Measurements from ENCODE around the gene PRR23C.

Gene PRR23C

DNA sequence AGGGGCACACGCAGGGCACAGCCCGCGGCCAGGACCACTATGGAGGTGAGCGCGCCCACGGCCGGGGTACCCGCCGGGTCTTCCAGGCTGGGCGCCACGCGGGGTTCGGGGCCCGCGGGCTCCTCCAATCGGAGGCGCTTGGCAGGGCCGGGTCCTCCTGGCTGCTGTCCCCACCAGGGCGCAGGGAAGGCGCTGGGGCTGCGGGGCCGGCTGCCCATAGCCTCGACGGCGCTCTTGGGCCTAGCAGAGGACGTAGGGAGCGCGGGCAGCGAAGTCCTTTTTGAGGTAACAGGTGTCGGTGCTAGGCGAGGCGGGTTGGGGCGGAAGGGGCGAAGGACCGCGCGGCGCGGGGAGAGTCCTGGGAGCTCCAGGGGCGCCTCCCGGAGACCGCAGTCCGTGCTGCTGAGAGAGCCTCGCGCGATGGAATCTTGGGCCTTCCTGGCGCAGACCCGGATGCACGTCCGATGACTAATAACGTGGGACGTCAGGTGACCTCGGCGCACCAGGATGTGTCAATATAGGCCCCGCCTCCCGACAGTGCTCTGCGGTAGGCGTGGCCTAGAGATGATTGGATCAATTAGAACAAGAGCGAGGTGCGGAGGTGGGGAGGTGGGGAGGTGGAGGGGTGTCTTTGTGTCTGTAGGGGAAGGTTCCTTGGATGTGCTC is 38.5 kb downstream of the PRR23C start, which contains the start of gene PRR23A:
Gene PRR23A (minus strand): TSS at position 218 of the 666 bp plus-strand sequence. CDS start 0 bp downstream, at position 218.
- DNase-seq, result no peak
- H3K27me3 ChIP-seq (ENCODE audit: insufficient read depth, low read depth, severe bottlenecking), result no peaks in the 10 kb centered on the region
- TF ChIP-seq, protein P1, sequence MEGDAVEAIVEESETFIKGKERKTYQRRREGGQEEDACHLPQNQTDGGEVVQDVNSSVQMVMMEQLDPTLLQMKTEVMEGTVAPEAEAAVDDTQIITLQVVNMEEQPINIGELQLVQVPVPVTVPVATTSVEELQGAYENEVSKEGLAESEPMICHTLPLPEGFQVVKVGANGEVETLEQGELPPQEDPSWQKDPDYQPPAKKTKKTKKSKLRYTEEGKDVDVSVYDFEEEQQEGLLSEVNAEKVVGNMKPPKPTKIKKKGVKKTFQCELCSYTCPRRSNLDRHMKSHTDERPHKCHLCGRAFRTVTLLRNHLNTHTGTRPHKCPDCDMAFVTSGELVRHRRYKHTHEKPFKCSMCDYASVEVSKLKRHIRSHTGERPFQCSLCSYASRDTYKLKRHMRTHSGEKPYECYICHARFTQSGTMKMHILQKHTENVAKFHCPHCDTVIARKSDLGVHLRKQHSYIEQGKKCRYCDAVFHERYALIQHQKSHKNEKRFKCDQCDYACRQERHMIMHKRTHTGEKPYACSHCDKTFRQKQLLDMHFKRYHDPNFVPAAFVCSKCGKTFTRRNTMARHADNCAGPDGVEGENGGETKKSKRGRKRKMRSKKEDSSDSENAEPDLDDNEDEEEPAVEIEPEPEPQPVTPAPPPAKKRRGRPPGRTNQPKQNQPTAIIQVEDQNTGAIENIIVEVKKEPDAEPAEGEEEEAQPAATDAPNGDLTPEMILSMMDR (IDR thresholded peaks at IDR 0.05; ENCODE audit: low read depth, low read length), result no peak
- no peaks in the 10 kb centered on the region for H3K36me3 ChIP-seq
- H3K27ac ChIP-seq, result no peak within 1 kb of the TSS
- no peak within 1 kb of the TSS for H3K4me3 ChIP-seq (ENCODE audit: low read depth, low read length)
- H3K9me3 ChIP-seq (ENCODE audit: severe bottlenecking), result peaks cover 4% of the 10 kb centered on the region

DNA sequence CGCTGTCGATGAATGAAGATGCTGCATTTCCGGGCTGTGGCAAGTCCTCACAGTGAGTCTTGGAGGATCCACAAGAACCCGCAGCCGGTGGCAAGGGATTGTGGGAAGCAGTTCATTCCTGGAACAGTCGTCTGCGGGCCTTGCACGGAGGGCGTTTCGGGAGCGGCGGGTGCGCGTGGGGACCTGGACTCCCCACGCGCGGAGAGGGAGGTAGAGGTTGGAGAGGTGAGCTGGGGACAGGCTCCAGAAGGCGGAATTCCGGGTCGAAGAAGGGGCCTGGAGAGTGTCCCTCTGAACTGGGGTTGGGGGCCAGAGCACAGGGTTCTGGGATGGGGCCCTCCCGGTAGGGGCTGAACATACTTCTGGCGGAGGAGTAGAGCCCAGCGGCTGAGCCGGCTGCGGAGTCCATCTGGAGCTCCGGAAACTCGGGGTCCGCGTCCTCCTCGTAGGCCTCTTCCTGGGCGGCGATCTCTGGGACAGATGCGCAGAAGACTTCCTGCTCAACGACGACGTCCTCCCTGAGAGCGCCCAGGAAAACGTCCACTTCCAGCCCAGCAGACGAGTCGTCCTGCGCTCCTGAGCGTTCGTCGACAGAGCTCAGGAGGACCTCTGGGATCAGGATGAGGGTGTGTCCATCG is 39.2 kb downstream of the PRR23C start:
- DNase-seq, result no peak
- H3K36me3 ChIP-seq, result no peaks in the 10 kb centered on the region
- H3K9me3 ChIP-seq (ENCODE audit: severe bottlenecking), result peaks cover 4% of the 10 kb centered on the region
- no peak overlapping the region for H3K4me3 ChIP-seq (ENCODE audit: low read depth, low read length)
- no peaks in the 10 kb centered on the region for H3K27me3 ChIP-seq (ENCODE audit: insufficient read depth, low read depth, severe bottlenecking)
- TF ChIP-seq, protein P1 (IDR thresholded peaks at IDR 0.05; ENCODE audit: low read depth, low read length), result no peak
- no peak overlapping the region for H3K27ac ChIP-seq

DNA sequence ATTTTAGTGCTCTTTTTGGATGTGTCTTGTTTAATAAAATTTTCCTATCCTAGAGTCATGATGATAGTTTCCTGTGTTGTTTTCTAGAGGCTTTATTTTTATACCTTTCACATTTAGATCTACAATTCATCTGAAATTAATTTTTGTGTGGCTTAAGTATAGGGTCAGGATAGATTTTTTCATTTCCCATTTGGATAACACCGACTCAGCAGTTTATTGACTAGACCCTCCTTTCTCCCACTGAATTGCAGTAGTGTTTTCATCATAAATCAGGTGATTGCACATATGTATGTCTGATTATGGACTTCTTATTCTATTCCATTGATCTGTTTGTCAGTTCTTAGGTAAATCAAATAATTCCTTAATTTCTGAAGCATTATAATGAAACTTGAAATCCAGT is 49.0 kb downstream of the PRR23C start:
- Histone ChIP-seq H3K36me3 (no peaks in the 10 kb centered on the region), H3K4me3 (ENCODE audit: low read depth, low read length) (no peak overlapping the region), H3K9me3 (ENCODE audit: severe bottlenecking) (no peaks in the 10 kb centered on the region), H3K27ac (no peak overlapping the region), H3K27me3 (ENCODE audit: insufficient read depth, low read depth, severe bottlenecking) (no peaks in the 10 kb centered on the region)
- TF ChIP-seq, protein P1 (IDR thresholded peaks at IDR 0.05; ENCODE audit: low read depth, low read length), result no peak
- no peak for DNase-seq
